Activated CD4-positive, alpha-beta T cell treated with anti-CD3 and anti-CD28 coated beads for 4 hours (primary cell): ENCODE results near the gene ZFAND3.

Source experiments
- DNase-seq, 2 donors: peaks; one replicate each; pipeline ENCODE4 v3.0.0-alpha.2; 2020

Gene ZFAND3

DNA sequence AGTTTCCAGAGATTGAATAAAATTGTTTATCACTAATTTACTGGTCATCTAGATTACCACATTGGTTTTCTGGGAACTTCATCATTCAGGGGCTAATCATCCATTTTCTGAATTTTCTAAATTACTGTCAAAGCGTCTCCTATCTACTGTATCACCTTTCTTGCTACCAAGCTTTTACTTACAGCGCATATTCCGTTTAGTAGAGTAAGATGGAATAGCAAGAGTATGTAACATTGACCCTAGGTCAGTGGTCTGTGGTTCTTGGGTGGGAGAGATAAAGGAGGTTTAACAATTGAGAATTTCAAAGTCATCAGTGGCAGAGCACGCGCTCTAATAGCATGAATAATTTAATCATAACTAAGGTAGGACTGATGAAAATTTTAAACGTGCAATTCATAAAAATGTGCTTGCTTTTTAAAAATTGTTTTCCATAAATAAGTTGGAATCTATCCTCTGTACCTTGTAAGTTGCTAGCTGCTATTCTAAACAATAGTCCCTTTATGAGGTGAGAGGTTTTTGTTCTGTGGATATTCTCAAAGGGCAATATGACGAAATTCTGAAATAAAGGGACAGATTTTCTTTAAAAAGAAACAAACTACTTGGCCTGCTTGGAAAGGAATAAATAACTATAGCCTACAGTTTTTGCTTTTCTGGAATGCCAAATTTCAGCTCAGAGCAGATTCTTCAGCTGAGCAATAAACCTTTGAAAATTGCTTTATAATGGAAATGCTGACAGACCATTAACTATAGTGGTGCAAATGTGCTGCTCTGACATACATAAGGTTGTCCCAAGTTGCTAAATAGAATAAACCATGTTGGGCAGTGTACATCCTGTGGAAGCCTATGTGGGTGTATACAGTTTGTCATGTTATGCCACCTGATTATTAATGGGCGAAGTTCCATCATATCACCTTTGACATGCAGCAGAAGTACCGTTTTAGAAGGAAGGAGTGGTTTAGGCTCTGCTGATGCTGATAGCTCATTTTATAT, 84.1 kb downstream of the ZFAND3 start:
- DNase-seq: no peak

DNA sequence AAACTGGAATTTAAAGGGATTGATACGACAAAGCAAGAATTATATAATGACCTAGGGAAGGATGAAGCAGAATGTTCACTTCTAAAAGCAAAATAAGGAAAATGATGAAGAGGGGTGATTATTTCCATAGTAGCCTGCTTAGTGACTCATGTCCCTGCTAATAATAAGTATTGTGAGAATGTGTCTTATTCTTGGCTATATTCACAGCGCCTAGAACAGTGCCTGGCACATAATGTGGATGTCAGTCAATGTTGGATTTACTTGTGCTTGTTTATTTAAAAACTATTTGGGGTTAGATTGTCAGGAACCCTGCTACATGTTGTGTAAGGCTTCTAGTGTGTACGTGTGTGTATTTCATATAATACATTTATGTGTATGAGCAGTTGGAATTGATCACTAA, 85.1 kb downstream of the ZFAND3 start:
- DNase-seq: no peak

DNA sequence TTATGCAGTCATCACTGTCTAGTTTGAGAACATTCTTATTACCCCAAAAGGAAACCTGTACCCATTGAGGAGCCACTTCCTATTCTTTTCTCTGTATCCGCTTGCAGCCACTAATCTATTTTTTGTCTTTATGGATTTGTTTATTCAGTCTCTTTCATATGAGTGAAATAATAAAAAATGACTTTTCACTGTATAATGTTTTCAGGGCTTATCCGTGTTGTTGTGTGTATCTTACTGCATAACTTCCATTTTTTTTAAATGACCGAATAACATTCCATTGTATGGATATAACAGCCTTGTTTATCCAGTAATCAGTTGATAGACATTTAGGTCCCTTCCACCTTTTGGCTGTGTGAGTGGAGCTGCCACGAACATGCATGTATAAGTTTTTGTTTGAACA, 86.6 kb downstream of the ZFAND3 start:
- no peak for DNase-seq

DNA sequence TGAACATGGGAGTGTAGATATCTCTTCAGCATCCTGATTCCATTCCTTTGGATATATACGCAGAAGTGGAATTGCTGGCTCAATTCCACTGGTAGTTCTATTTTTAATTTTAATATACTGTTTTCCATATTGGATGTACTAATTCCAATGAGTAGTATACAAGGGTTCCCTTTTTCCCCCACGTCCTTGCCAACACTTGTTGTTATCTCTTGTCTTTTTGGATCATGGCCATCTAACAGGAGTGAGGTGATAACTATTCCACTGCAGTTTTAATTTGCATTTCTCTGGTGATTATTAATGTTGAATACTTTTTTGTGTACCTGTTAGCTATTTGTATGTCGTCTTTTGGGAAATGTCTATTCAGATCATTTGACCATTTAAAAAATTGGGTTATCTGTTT, 91.5 kb downstream of the ZFAND3 start:
- no peak for DNase-seq

DNA sequence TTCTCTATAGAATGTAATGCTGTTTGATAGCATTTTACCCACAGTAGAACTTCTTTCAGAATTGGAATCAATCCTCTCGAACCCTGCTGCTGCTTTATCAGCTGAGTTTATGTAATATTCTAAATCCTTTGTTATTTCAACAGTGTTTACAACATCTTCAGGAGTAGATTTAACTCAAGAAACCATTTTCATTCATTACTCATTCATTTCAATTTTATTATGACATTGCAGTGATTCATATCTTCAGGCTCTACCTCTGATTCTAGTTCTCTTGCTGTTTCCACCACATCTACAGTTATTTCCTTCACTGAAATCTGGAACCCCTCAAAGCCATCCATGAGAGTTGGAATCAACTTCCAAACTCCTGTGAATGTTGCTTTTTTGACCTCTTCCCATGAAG, 93.7 kb downstream of the ZFAND3 start:
- DNase-seq: no peak

DNA sequence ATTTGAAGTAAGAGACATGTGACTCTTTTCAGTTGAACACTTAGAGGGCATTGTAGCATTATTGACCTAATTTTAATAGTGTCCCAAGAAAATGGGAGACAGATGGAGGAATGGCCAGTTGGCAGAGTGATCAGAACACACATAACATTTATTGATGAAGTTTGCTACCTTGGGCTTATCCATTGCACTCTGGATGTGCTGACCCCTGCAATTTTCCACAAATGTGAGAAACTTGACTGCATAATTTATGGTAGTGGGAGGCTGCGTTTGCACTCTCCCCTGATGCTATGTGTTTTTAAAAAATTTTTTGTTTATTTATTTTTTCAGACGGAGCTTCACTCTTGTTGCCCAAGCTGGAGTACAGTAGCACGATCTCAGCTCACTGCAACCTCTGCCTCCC, 95.9 kb downstream of the ZFAND3 start:
- no peak for DNase-seq

DNA sequence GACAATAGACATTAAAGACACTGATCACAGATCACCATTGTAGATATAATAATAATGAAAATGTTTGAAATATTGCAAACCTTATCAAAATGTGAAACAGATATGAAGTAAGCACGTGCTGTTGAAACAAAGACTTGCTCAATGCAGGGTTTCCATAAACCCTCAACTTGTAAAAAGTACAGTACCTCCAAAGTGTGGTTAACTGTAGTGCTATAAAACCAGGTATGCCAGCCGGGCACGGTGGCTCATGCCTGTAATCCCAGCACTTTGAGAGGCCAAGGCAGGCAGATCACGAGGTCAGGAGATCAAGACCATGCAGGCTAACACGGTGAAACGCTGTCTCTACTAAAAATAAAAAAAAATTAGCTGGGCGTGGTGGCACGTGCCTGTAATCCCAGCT, 96.6 kb downstream of the ZFAND3 start:
- no peak for DNase-seq

DNA sequence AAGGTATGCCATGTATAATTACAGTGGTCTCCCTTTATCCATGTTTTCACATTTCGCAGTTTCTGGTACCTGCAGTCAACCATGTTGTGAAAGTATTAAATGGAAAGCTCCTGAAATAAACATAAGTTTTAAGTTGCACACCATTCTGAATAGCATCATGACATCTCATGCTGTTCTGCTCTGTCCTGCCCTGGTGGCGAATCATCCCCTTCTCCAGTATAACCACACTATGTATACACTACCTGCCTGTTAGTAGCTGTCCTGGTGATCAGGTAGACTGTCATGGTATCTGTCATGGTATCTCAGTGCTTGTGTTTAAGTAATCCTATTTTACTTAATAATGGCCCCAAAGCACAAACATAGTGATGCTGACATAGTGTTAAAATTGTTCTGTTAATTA, 97.1 kb downstream of the ZFAND3 start:
- no peak for DNase-seq

DNA sequence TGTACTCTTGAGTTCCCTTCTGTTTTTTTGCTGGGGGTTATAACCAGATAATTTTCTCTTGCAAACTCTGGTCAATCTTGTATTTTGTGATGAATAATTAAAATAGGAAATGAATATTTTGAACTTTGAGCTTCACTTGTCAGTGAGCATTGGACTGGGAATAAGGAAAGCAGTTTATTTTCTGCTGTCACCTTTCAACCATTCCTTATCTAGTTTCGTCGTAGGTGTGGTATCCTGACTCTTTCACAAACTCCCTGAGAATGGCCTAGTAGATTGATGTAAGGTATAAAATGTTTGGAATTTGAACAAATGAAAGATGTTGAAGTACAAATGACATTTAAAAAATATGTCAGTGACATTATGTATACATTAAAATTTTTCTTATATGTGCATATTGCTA, 98.0 kb downstream of the ZFAND3 start:
- DNase-seq: no peak

DNA sequence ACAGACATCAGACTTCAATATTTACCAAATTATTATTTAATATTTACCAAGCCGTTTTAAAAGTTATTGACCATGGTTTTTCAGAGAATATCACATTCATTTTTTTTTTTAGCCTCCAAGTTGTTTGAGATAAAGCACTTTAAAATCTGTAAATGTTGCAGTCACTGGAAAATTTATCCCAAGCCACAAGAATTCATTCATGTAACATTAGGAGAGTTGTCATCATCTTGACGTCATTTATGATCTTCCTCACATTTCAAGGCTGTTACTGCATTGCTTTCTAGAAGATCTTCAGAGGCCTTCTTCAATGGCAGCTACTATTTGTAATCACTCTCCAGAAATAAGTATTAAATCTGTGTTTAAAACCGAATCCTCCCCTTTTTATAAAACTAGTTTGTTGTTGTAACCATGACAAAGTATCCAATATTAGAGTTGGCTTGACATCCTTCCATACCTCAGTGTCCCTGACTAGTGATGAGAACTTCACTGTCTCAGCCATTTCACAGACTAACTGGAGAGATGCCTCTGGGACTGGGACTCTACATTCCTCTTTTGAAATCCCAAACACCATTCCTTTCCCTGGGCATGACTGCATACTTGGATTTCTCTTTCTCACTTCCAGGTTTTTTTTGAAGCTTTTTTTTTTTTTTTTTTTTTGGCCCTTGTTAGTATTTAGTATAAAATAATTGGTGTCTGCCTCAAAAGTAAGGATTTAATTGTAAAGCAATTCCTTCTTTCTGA, 100.1 kb downstream of the ZFAND3 start:
- DNase-seq: no peak

DNA sequence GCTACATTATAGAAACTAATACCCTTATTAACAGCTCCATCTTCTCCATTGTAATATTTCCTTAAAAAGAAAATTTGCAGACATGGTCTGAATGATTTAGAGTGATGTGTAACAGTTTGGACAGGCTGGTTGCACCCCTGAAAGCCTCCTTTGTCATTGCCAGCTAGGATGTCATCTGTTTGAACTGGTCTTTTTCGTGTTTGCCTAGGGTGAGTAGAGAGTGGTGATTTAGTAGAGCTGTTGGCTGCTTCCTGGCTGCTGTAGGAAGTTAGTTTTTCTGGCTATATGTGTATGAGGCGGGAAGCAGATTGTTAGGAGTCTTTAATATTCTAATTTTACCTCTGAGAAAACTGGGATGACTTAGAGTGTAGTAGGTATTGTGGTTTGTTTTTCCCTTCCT, 101.1 kb downstream of the ZFAND3 start:
- DNase-seq: no peak

DNA sequence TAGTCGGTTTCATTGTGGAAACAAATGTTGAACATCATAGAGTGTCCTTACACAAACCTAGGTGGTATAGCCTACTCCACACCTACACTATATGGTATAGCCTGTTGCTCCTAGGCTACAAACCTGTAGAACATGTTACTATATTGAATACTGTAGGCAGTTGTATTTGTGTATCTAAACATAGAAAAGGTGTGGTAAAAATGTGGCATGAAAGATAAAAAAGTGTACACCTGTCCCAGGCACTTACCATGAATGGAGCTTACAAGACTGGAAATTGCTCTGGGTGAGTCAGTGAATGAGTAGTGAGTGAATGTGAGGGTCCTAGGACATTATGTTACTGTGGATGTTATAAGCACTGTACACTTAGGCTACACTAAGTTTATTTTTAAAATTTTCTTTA, 103.0 kb downstream of the ZFAND3 start:
- no peak for DNase-seq

DNA sequence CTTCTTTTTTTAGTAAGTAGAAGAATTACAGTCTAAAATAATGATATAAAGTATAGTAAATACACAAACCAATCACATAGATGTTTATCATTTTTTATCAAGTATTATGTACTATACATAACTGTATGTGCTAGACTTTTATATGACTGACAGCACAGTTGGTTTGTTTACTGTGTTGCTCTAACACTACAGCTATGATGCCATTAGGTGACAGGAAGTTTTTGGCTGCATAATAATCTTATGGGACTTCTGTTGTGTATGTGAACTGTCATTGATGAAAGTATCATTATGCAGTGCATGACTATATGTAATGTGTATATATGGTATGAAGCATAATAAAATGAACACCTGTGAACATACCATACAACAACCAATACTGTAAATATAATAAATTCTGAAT, 104.0 kb downstream of the ZFAND3 start:
- no peak for DNase-seq

DNA sequence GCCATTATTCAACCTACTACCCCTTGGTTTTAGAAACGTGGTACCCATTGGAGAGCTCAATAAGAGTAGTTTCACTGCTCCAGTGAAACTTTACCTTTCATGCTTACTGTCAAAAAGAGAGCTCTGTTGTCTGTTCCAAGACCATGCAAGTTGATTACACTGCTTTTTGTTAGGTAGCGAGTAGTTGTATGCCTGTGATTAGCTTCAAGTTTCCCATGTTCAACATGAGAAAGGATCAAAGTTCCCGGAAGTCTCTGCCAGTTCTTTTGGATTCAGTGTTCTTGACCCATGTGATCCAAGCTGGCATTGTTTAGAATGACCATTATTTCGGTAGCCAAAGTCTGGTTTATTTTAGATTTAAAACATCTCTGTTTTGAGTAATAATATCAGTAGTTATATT, 107.1 kb downstream of the ZFAND3 start:
- no peak for DNase-seq

DNA sequence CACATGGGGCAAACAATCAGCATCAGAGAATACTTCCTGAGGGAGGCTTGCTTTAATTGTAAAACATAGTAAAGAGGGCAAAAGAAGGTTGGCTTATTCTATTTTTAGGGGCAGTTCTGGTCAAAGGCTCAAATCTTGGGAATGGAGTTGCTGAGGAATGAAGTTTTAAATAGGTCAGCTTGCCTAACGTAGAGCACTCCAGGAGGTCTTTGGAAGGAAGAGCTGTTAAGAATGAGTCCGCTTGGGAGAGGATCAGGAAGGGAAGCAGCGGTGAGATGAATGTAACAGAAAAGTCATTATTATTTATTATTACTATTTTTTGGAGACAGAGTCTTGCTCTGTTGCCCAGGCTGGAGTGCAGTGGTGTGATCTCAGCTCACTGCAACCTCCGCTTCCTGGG, 108.7 kb downstream of the ZFAND3 start:
- DNase-seq: no peak

DNA sequence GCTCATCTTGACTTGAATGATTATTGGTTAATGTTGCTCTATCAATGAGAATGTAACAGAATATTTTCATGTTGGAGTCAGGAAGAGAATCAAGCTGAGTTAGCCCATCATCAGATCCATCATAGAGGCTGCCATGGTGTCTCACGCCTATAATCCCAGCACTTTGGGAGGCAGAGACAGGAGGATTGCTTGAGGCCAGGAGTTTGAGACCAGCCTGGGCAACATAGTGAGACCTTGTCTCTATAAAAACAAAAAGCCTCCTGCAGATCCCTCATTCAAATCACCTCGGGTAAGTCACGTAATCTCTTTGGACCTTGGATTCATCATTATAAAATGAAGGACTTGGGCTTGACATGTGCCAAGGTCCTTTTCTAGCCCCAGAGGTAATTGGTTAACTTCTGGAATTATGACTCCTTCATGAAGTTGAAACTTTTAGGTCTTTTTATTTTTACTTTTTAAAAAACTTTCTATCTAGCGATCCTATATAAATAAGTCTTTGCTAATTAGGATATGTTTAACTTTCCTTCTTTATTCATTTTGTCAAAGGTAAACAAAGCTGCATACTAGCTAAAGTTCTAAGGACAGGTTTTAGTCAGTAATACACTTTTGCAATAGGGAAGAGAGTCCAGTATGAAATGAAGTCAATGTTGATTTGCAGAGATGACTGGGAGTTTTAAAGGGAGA, 110.9 kb downstream of the ZFAND3 start:
- no peak for DNase-seq

DNA sequence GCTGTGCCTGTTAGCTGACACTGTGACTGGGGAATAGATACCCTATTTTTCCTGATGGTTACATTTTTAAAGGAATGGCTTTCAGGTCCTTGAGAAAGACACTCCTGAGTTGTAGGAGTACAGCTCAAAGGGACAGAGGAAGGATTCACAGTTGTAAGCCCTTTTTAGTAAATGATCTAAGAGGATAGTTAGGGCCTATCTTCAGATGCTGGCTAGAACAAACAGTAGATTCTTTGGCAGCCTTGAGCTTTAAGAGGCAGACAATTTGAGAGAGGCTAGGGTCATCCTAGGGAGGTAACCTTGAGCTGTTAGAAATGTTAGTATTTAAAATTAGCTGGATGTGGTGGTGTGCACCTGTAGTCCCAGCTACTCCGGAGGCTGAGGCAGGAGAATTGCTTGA, 111.5 kb downstream of the ZFAND3 start:
- no peak for DNase-seq

DNA sequence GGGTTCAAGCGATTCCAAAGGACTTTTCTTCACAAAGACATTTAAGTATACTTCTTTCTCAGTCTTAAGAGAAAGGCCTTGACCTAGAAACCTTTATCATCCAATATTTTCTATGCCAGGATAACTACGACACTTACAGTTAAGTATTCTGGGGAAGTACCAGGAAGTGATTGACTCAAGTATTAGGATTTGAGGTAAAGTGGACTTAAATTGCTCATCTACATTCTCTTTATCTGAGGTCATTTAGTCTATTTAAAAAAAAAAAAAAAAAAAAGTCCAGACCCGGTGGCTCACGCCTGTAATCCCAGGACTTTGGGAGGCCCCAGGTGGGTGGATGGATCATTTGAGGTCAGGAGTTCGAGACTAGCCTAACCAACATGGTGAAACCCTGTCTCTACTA, 114.7 kb downstream of the ZFAND3 start:
- no peak for DNase-seq

DNA sequence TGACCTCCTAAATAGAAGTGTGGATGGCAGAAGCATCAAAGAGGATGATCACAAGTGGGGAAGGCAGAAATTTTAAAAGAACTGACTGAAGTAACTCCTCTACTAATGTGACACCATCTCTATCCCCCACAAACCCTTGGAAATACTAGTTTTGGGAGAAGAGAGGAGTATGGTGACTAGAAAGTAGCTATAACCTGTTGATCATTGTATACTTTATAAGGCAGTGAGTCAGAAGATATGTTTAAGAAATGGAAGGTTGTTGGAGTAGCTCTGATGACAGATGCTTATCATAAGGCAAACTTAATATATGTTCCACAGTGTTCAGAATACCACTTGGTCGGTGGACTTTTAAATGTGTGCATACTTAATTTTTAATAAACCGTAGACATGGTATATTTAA, 116.6 kb downstream of the ZFAND3 start:
- no peak for DNase-seq

DNA sequence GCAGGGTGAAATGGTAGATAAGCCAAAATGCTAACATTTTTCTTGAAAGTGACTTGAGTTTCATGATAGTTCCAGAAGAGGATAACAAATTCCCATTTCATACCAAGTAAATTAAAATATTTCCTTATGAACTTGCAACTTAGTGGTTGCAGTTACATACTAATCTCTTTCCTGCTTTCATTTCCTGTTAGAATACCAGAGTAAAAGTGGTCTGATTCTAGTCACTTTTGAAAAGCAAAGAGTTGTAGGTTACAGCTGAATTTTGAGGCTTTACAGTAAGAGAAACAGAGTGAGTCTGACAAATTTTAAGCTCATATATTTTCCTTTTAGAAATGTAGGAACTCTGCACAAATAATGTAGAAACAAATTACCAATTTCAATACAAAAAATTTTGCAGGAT, 117.4 kb downstream of the ZFAND3 start:
- no peak for DNase-seq

DNA sequence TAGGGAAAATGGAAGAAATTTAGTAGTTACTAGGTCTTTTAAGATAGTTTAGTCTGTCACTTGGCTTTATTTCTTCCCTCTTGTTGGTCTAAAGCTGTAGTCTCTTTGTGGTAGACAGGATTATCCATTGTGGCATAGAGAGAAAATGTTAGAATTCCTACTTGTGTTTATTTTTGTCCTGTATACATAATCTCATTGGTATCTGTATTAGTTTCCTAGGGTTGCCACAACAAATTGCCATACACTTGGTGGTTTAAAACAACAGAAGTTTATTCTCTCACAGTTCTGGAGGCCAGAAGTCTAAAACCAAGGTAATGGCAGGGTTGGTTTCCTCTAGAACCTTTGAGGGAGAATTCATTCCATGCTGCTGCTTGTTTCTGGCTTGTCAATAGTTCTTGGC, 119.4 kb downstream of the ZFAND3 start:
- no peak for DNase-seq

DNA sequence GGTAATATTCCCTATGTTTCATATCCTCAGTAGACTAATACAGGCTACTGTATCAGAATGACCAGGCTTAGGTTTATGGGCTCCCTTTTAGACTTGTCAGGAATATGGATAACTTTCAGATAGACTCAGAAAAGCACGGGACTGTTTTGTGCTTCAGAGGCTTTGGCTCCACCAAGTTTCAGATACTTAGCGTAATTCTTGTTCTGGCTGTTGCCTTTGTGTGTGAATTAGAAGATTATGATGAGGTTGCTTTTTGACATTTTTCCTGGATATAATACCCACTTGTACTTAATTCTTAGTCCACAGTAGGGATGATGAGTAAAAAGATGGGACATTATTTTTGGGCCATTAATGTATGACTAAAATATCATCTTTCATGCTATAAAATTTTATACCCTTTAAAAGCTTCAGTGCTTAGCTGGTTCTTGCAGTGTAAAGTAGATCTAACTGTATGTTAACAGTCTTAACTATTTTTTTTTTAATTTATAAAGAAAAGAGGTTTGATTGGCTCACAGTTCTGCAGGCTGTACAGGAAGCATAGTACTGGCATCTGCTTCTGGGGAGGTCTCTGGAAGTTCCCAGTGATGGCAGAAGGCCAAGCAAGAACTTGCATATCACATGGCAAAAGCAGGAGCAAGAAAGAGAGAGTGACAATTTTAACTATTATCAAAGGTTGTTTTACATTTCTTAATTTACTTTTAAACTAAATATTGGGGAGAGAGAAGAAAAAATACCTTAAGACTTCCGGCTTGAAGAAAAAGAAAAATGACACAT, 120.7 kb downstream of the ZFAND3 start:
- DNase-seq: no peak

DNA sequence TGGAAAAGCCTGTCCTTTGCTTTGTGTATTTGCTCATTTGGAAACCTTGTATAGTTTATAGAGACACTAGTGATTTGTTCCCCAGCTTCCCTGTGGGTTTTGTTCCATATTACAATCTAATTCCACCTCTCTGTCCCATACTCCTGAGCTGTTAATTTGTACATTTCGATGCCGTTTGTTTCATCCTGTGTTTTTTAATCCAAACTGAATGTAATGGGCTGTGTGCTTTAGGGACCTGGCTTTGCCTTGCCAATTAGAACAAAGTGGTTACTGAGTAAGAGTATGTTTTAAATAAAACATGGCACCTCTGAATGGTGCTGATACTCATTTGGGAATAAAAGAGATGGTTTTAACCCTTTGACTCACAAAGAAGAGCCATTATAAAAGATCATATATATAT, 122.3 kb downstream of the ZFAND3 start:
- no peak for DNase-seq
